Smooth muscle cell of the coronary artery (primary cell): ENCODE results near the gene RNF148. TPM values are rescaled to one million over a fixed set of nuclear protein-coding genes. Genes with fewer than 3 reads are reported as not detected.

ENCODE experiments used
- total RNA-seq: library from RNA; depleted of rRNA; stranded (reverse); fragments of >200 nt; gene quantifications from 2 replicates; pipeline ENCODE4 v1.2.3, GENCODE V29; 2014; ENCODE audit warnings: low replicate concordance

RNF148 gene
- 0.45 and 0.82 TPM in 2 replicates for total RNA-seq

GRCh38 chr7:122702872-122703510 lies at the start of gene RNF148:
Gene RNF148, minus strand, starts transcription at chr7:122702922. Its CDS starts 172 bp downstream, at chr7:122702750.

GRCh38 chr7:122699017-122699416 lies 3.7 kb downstream of the RNF148 start, which contains the start of gene RNF133:
Gene RNF133, minus strand, starts transcription at chr7:122699117. Its CDS starts 199 bp downstream, at chr7:122698918.

Other genes with a start within 250 kb of the RNF148 start
- gene RNF133, start 3.8 kb downstream of the RNF148 start, total RNA-seq, result 0.23 TPM in 1 of 2 replicates, not detected in the other
- gene CADPS2, start 183.5 kb upstream of the RNF148 start, total RNA-seq, result 20.7 and 26.2 TPM in 2 replicates